ENCODE measurements around the gene ZNF584. TPM values are rescaled to one million over a fixed set of nuclear protein-coding genes. Genes with fewer than 3 reads are reported as not detected.
"Not testable (repeated sequence)": the region's sequence is repeated elsewhere in the genome, so short reads cannot be mapped to it uniquely, and the experiment has no call there.

ZNF584 gene
- total RNA-seq, 3 donors from 2014 or later (not counting 1 experiment from before 2014, with no cell fraction given): 1.6 to 3.9 (median 2.8) TPM

DNA sequence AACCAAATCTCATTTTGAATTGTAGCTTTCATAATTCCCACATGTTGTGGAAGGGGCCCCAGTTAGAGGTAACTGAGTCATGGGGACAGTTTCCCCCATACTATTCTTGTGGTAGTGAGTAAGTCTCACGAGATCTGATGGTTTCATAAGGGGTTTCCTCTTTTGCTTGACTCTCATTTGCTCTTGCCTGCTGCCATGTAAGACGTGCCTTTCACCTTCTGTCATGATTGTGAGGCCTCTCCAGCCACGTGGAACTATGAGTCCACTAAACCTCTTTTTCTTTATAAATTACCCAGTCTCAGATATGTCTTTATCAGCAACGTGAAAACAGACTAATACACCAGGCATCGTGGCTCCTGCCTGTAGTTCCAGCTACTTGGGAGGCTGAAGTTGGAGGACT lies 41.5 kb downstream of the ZNF584 start:
- peak overlapping the region; percentile 10 for H3K4me3 Mint-ChIP-seq
- not testable (repeated sequence) for H3K9me3 Mint-ChIP-seq; H3K27ac ChIP-seq (ENCODE audit: low read length); ATAC-seq; DNase-seq; H3K36me3 ChIP-seq (ENCODE audit: control insufficient read depth, insufficient read depth, low read length); H3K4me3 ChIP-seq (ENCODE audit: low read length); H3K27me3 ChIP-seq (ENCODE audit: control insufficient read depth, insufficient read depth, low read length); H3K36me3 Mint-ChIP-seq
- intact Hi-C loops (cut with micrococcal nuclease): loop anchor here (2.0 kb wide), 1 partner anchor 267 kb away; the partner anchor contains the start of gene ZNF274
- peaks cover 18 to 31% of the 10 kb centered on the region in 2 donors for H3K27me3 Mint-ChIP-seq (ENCODE audit: low read depth in 2 of 2)
- peaks cover 19 to 26% of the 10 kb centered on the region in 2 donors for H3K4me1 Mint-ChIP-seq
- peak overlapping the region in 1 of 2 donors; percentile 84 for H3K27ac Mint-ChIP-seq
- peaks cover 15% of the 10 kb centered on the region for H3K4me1 ChIP-seq (ENCODE audit: control insufficient read depth, insufficient read depth, low read length)
- WGBS (ENCODE audit: insufficient coverage): 49% methylated on average over 4 of the region's 5 CpGs
- H3K9me3 ChIP-seq (ENCODE audit: control insufficient read depth, insufficient read depth, low read length): peaks cover 11% of the 10 kb centered on the region

DNA sequence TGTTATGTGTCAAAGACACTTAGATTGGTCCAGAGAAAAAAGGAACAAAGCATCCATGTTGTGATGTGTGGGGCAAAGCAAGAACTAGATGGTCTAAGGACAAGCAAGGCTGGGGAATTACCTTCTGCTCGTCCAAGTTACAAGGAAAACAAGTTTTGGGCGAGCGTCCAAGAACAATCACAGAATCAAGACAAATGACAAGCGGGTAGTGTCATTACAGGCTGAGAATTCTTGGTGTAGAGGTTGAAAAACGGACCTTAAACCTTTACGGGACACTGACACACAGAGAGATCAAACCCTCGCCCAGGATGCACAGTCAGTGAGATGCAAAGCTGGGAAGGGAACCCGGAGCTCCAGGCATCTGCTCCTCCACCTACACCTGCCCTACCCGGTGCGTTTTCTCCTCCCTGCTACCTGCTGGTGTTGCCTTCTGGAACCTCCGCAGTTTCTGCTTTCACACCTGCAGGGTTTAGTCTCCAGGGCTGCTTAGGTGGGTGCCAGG lies 42.5 kb downstream of the ZNF584 start:
- Histone ChIP-seq H3K27me3 (ENCODE audit: control insufficient read depth, insufficient read depth, low read length) (peaks cover 2% of the 10 kb centered on the region), H3K9me3 (ENCODE audit: control insufficient read depth, insufficient read depth, low read length) (peaks cover 11% of the 10 kb centered on the region), H3K4me1 (ENCODE audit: control insufficient read depth, insufficient read depth, low read length) (peaks cover 15% of the 10 kb centered on the region), H3K4me3 (ENCODE audit: low read length) (peak overlapping the region; percentile 53), H3K36me3 (ENCODE audit: control insufficient read depth, insufficient read depth, low read length) (no peaks in the 10 kb centered on the region), H3K27ac (ENCODE audit: low read length) (peak overlapping the region; percentile 34)
- ATAC-seq (no peak), DNase-seq (no peak)
- intact Hi-C loops (cut with micrococcal nuclease): loop anchor here (1.0 to 2.0 kb wide), 3 partner anchors 11 to 268 kb away; partner anchors contain the start of genes ZNF132 and ZNF274
- H3K36me3 Mint-ChIP-seq: no peaks in the 10 kb centered on the region
- peak overlapping the region; percentile 84 to 89 for H3K27ac Mint-ChIP-seq
- peaks cover 19 to 26% of the 10 kb centered on the region in 2 donors for H3K4me1 Mint-ChIP-seq
- H3K9me3 Mint-ChIP-seq: peaks cover 0 to 4% of the 10 kb centered on the region in 2 donors
- peaks cover 18 to 31% of the 10 kb centered on the region in 2 donors for H3K27me3 Mint-ChIP-seq (ENCODE audit: low read depth in 2 of 2)
- peak overlapping the region; percentile 91 for H3K4me3 Mint-ChIP-seq
- TF ChIP-seq, protein P1, sequence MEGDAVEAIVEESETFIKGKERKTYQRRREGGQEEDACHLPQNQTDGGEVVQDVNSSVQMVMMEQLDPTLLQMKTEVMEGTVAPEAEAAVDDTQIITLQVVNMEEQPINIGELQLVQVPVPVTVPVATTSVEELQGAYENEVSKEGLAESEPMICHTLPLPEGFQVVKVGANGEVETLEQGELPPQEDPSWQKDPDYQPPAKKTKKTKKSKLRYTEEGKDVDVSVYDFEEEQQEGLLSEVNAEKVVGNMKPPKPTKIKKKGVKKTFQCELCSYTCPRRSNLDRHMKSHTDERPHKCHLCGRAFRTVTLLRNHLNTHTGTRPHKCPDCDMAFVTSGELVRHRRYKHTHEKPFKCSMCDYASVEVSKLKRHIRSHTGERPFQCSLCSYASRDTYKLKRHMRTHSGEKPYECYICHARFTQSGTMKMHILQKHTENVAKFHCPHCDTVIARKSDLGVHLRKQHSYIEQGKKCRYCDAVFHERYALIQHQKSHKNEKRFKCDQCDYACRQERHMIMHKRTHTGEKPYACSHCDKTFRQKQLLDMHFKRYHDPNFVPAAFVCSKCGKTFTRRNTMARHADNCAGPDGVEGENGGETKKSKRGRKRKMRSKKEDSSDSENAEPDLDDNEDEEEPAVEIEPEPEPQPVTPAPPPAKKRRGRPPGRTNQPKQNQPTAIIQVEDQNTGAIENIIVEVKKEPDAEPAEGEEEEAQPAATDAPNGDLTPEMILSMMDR (IDR thresholded peaks at IDR 0.05): no peak
- 17% methylated on average over 11 of the region's 11 CpGs for WGBS (ENCODE audit: insufficient coverage)

GRCh38 chr19:58451358-58452101 lies 43.1 kb downstream of the ZNF584 start, which contains the start of gene ZNF324B:
ZNF324B (plus strand) TSS chr19:58451622; CDS start chr19:58453702, 2,080 bp downstream.
- ATAC-seq: peak; percentile 95 to 98 (median 95)
- H3K4me1 Mint-ChIP-seq: peaks cover 19 to 26% of the 10 kb centered on the region in 2 donors
- H3K27me3 Mint-ChIP-seq (ENCODE audit: low read depth in 2 of 2): peaks cover 18 to 30% of the 10 kb centered on the region in 2 donors
- peak within 1 kb of the TSS; percentile 84 to 89 for H3K27ac Mint-ChIP-seq
- WGBS (ENCODE audit: insufficient coverage): under 1% methylated on average over 79 of the region's 79 CpGs
- DNase-seq: peak; percentile 95 to 99
- H3K36me3 ChIP-seq (ENCODE audit: control insufficient read depth, insufficient read depth, low read length): peaks cover 2% of the 10 kb centered on the region
- no peaks in the 10 kb centered on the region for H3K36me3 Mint-ChIP-seq
- H3K4me3 Mint-ChIP-seq: peak within 1 kb of the TSS; percentile 91
- H3K4me1 ChIP-seq (ENCODE audit: control insufficient read depth, insufficient read depth, low read length): peaks cover 15% of the 10 kb centered on the region
- TF ChIP-seq, protein P1 (IDR thresholded peaks at IDR 0.05): no peak
- intact Hi-C loops (cut with micrococcal nuclease): loop anchor here (1.0 to 2.0 kb wide), 3 partner anchors 11 to 269 kb away; partner anchors contain the start of genes ZNF132 and ZNF274
- H3K27me3 ChIP-seq (ENCODE audit: control insufficient read depth, insufficient read depth, low read length): no peaks in the 10 kb centered on the region
- peak within 1 kb of the TSS; percentile 53 for H3K4me3 ChIP-seq (ENCODE audit: low read length)
- peaks cover 0 to 4% of the 10 kb centered on the region in 2 donors for H3K9me3 Mint-ChIP-seq
- H3K27ac ChIP-seq (ENCODE audit: low read length): peak within 1 kb of the TSS; percentile 52
- peaks cover 11% of the 10 kb centered on the region for H3K9me3 ChIP-seq (ENCODE audit: control insufficient read depth, insufficient read depth, low read length)

- H3K36me3 ChIP-seq (ENCODE audit: control insufficient read depth, insufficient read depth, low read length): peaks cover 2% of the 10 kb centered on the region
- no peaks in the 10 kb centered on the region for H3K9me3 Mint-ChIP-seq
- 98% methylated on average over 6 of the region's 6 CpGs for WGBS (ENCODE audit: insufficient coverage)
- peaks cover 7% of the 10 kb centered on the region for H3K9me3 ChIP-seq (ENCODE audit: control insufficient read depth, insufficient read depth, low read length)
- TF ChIP-seq, protein P1 (IDR thresholded peaks at IDR 0.05): no peak
- H3K27me3 ChIP-seq (ENCODE audit: control insufficient read depth, insufficient read depth, low read length): no peaks in the 10 kb centered on the region
- peaks cover 7 to 14% of the 10 kb centered on the region in 2 donors for H3K27me3 Mint-ChIP-seq (ENCODE audit: low read depth in 2 of 2)
- H3K36me3 Mint-ChIP-seq: no peaks in the 10 kb centered on the region
- no peak overlapping the region for H3K4me3 ChIP-seq (ENCODE audit: low read length)
- H3K27ac ChIP-seq (ENCODE audit: low read length): no peak overlapping the region
- DNase-seq (no peak), ATAC-seq (no peak)
- peaks cover 19 to 26% of the 10 kb centered on the region in 2 donors for H3K4me1 Mint-ChIP-seq
- peaks cover 15% of the 10 kb centered on the region for H3K4me1 ChIP-seq (ENCODE audit: control insufficient read depth, insufficient read depth, low read length)
- intact Hi-C loops (cut with micrococcal nuclease): no loop called here
- peak overlapping the region; percentile 60 for H3K4me3 Mint-ChIP-seq
- peak overlapping the region in 1 of 2 donors; percentile 17 for H3K27ac Mint-ChIP-seq
Observed at GRCh38 chr19:58453743-58454142, 45.3 kb downstream of the ZNF584 start.

Measured in natural killer cell (primary cell).